AG04449 (cell line): ENCODE results near the gene ZBTB37.

Source experiments
- CTCF ChIA-PET: fragments of 350-600 bp; formaldehyde crosslinking; extraction: SDS; loops from one replicate; lab custom pipeline; 2021; ENCODE audit warnings: antibody characterized with exemption; lab: Yijun Ruan, JAX
- POLR2A ChIA-PET: fragments of 400-600, 350-600 bp; formaldehyde crosslinking; extraction: SDS; loops from one replicate; lab custom pipeline; 2020; ENCODE audit warnings: antibody characterized with exemption, inconsistent platforms; lab: Yijun Ruan, JAX
- DNase-seq: peaks from one replicate; pipeline ENCODE4 v3.0.0-alpha.2; 2010; ENCODE audit warnings: low read depth, low spot score
- H3K4me3 ChIP-seq: 2 replicates; pipeline ENCODE4 v1.5.1; 2011; ENCODE audit warnings: low read depth, mild to moderate bottlenecking, control low read depth, low read length
- CTCF ChIP-seq: IDR thresholded peaks from one replicate; pipeline ENCODE4 v1.5.1; 2011; ENCODE audit warnings: mild to moderate bottlenecking, moderate library complexity, low read length, control low read depth, inconsistent platforms; ENCODE audit not compliant: insufficient read depth; ENCODE audit errors: missing control alignments

ZBTB37 gene

GRCh38 chr1:173827611-173828010 lies 40.6 kb upstream of the ZBTB37 start:
- H3K4me3 ChIP-seq = no peak overlapping the region
- POLR2A ChIA-PET = no interaction called here
- no peak for DNase-seq
- CTCF ChIA-PET = interaction anchor here (1.7 to 9.1 kb wide), 2 partner anchors 397 to 403 kb away, joined by 4 to 69 read pairs; no protein-coding TSS in a partner anchor
- no peak for TF ChIP-seq CTCF

- CTCF ChIA-PET = no interaction called here
- no peak for DNase-seq
- no peak overlapping the region for H3K4me3 ChIP-seq
- POLR2A ChIA-PET = no interaction called here
- no peak for TF ChIP-seq CTCF
These were observed 35.4 kb upstream of the ZBTB37 start for GRCh38 chr1:173832748-173833147.

- no peak for TF ChIP-seq CTCF
- ChIA-PET POLR2A (interaction anchor here (0.8 to 2.3 kb wide), 4 partner anchors 9 to 28 kb away, joined by 3 to 8 read pairs (median 6); partner anchors contain the start of genes CENPL, DARS2, GAS5 and ZBTB37), CTCF (interaction anchor here (0.8 to 1.8 kb wide), 8 partner anchors 10 to 1111 kb away, joined by 3 to 7 read pairs (median 4); no protein-coding TSS in a partner anchor)
- H3K4me3 ChIP-seq = no peak overlapping the region
- no peak for DNase-seq
These were observed 16.1 kb upstream of the ZBTB37 start for GRCh38 chr1:173852105-173852504.

GRCh38 chr1:173853074-173853473 lies 15.1 kb upstream of the ZBTB37 start:
- DNase-seq = peak; percentile 28
- H3K4me3 ChIP-seq = no peak overlapping the region
- no peak for TF ChIP-seq CTCF
- CTCF ChIA-PET = interaction anchor here (0.8 to 1.4 kb wide), 2 partner anchors 27 to 422 kb away, joined by 3 to 4 read pairs; no protein-coding TSS in a partner anchor
- POLR2A ChIA-PET = interaction anchor here (1.1 to 2.3 kb wide), 3 partner anchors 10 to 15 kb away, joined by 4 to 8 read pairs (median 5); partner anchors contain the start of genes GAS5 and ZBTB37

- no peak for TF ChIP-seq CTCF
- ChIA-PET POLR2A (interaction anchor here (1.5 to 2.6 kb wide), 2 partner anchors 10 to 12 kb away, joined by 6 to 13 read pairs; partner anchors contain the start of genes GAS5 and ZBTB37), CTCF (interaction anchor here (1.0 to 1.8 kb wide), 3 partner anchors 9 to 1113 kb away, joined by 3 to 6 read pairs (median 5); no protein-coding TSS in a partner anchor)
- DNase-seq = no peak
- H3K4me3 ChIP-seq = no peak overlapping the region
These were observed 12.2 kb upstream of the ZBTB37 start for GRCh38 chr1:173856014-173856413.

- ChIA-PET POLR2A (interaction anchor here (1.5 to 2.6 kb wide), 2 partner anchors 9 to 11 kb away, joined by 6 to 13 read pairs; partner anchors contain the start of genes GAS5 and ZBTB37), CTCF (interaction anchor here (0.6 to 1.8 kb wide), 4 partner anchors 8 to 1114 kb away, joined by 3 to 6 read pairs (median 4); no protein-coding TSS in a partner anchor)
- DNase-seq = no peak
- no peak overlapping the region for H3K4me3 ChIP-seq
- no peak for TF ChIP-seq CTCF
These were observed 11.3 kb upstream of the ZBTB37 start for GRCh38 chr1:173856903-173857302.
